Caco-2 (cell line): ENCODE measurements around the gene SIX3. TPM values are rescaled to one million over a fixed set of nuclear protein-coding genes. Genes with fewer than 3 reads are reported as not detected.

Experiments used
- BruUV-seq: library from RNA; stranded (reverse); fragments of 400-500 nt; replicated peaks from 2 replicates; lab custom pipeline; 2021; lab: Mats Ljungman, UMichigan
- CTCF ChIA-PET: fragments of 300-600 bp; sonication (Branson Sonifier 250); formaldehyde crosslinking; loops from one replicate; lab custom pipeline; 2022; ENCODE audit warnings: antibody characterized with exemption; lab: Charles Lee
- POLR2A ChIA-PET: fragments of 300-600 bp; sonication (Branson Sonifier 250); formaldehyde crosslinking; loops from one replicate; lab custom pipeline; 2022; ENCODE audit warnings: antibody characterized with exemption; lab: Charles Lee
- DNase-seq, 2 experiments: peaks; one replicate each; pipeline versions ENCODE4 v3.0.0 to v3.0.0-alpha.2; 2020 to 2022
- H3K27me3 ChIP-seq: replicated peaks from 2 replicates; pipeline ENCODE4 v1.6.0; 2011; ENCODE audit warnings: low read length; ENCODE audit not compliant: control insufficient read depth, insufficient read depth
- H3K36me3 ChIP-seq: 2 replicates; pipeline ENCODE4 v1.5.1; 2011; ENCODE audit warnings: low read length; ENCODE audit not compliant: control insufficient read depth, insufficient read depth
- H3K4me1 ChIP-seq: fragments of 250-450 bp; sonication (Bioruptor Pico); 2 replicates; pipeline ENCODE4 v1.5.1; 2020; ENCODE audit warnings: mild to moderate bottlenecking
- H3K4me3 ChIP-seq: 2 replicates; pipeline ENCODE4 v1.5.1; 2011; ENCODE audit warnings: low read depth, mild to moderate bottlenecking, control low read depth, low read length
- H3K9me3 ChIP-seq: fragments of 250-450 bp; sonication (Bioruptor Pico); 2 replicates; pipeline ENCODE4 v1.5.1; 2020; ENCODE audit warnings: mild to moderate bottlenecking, moderate library complexity
- H3K27ac Mint-ChIP-seq: one replicate; pipeline ENCODE4 v1.8.0; 2022; ENCODE audit warnings: mixed read lengths; ENCODE audit not compliant: unreplicated experiment
- H3K27me3 Mint-ChIP-seq: one replicate; pipeline ENCODE4 v1.8.0; 2022; ENCODE audit warnings: mixed read lengths; ENCODE audit not compliant: insufficient read depth, unreplicated experiment
- H3K36me3 Mint-ChIP-seq: one replicate; pipeline ENCODE4 v1.8.0; 2022; ENCODE audit warnings: mild to moderate bottlenecking, mixed read lengths; ENCODE audit not compliant: insufficient read depth, unreplicated experiment
- H3K4me1 Mint-ChIP-seq: one replicate; pipeline ENCODE4 v1.8.0; 2022; ENCODE audit warnings: low read depth, mixed read lengths; ENCODE audit not compliant: unreplicated experiment
- H3K4me3 Mint-ChIP-seq: one replicate; pipeline ENCODE4 v1.8.0; 2022; ENCODE audit warnings: mild to moderate bottlenecking, moderate library complexity, mixed read lengths; ENCODE audit not compliant: unreplicated experiment
- H3K9me3 Mint-ChIP-seq: one replicate; pipeline ENCODE4 v1.8.0; 2022; ENCODE audit warnings: mixed read lengths; ENCODE audit not compliant: unreplicated experiment
- CTCF ChIP-seq, 2 experiments: fragments of 200-600 bp in 1 of 2; IDR thresholded peaks; 1 replicate in 1 of 2; 2 replicates in 1 of 2; pipeline versions ENCODE4 v1.5.1 to v1.8.0; 2011 to 2022; ENCODE audit warnings: antibody characterized with exemption in 1 of 2, control low read depth in 1 of 2, inconsistent platforms in 1 of 2, low read depth in 1 of 2, low read length in 1 of 2, mild to moderate bottlenecking in 1 of 2, moderate library complexity in 1 of 2; ENCODE audit not compliant: insufficient read depth in 1 of 2, severe bottlenecking in 1 of 2, unreplicated experiment in 1 of 2
- intact Hi-C: fragments of 100-400 bp; cut with micrococcal nuclease; formaldehyde crosslinking; loops from one replicate; pipeline ENCODE4 v1.10.0; 2022; ENCODE audit not compliant: unreplicated experiment
- total RNA-seq: library from RNA; stranded (reverse); gene quantifications from 2 replicates; pipeline ENCODE4 v1.2.3, GENCODE V29; 2022

SIX3 gene
- total RNA-seq, 1 experiment from 2014 or later: not detected

- Mint-ChIP-seq H3K27me3 (peaks cover 22% of the 10 kb centered on the region), H3K36me3 (no peaks in the 10 kb centered on the region), H3K27ac (no peak overlapping the region), H3K4me1 (peaks cover 11% of the 10 kb centered on the region), H3K9me3 (no peaks in the 10 kb centered on the region), H3K4me3 (peak overlapping the region; percentile 65)
- Histone ChIP-seq H3K36me3 (no peaks in the 10 kb centered on the region), H3K9me3 (no peaks in the 10 kb centered on the region), H3K4me3 (peak overlapping the region; percentile 52), H3K27me3 (peaks cover 1% of the 10 kb centered on the region), H3K4me1 (peaks cover 3% of the 10 kb centered on the region; the same call in 1 of the 2 replicates)
- intact Hi-C loops: no loop called here
- BruUV-seq: no TSS peak
- ChIA-PET CTCF (interaction anchor here (0.6 to 1.0 kb wide), 3 partner anchors 17 to 459 kb away, joined by 3 to 4 read pairs (median 3); no protein-coding TSS in a partner anchor), POLR2A (no interaction called here)
- peak in 1 of 2 experiments; percentile 44 for DNase-seq
- no peak for TF ChIP-seq CTCF (IDR thresholded peaks at IDR 0.05; ENCODE audit: insufficient read depth in 1 of 2, low read depth in 1 of 2, low read length in 1 of 2, severe bottlenecking in 1 of 2, unreplicated experiment in 1 of 2)
Observed at GRCh38 chr2:44938287-44939105, 3.0 kb upstream of the SIX3 start.

DNA sequence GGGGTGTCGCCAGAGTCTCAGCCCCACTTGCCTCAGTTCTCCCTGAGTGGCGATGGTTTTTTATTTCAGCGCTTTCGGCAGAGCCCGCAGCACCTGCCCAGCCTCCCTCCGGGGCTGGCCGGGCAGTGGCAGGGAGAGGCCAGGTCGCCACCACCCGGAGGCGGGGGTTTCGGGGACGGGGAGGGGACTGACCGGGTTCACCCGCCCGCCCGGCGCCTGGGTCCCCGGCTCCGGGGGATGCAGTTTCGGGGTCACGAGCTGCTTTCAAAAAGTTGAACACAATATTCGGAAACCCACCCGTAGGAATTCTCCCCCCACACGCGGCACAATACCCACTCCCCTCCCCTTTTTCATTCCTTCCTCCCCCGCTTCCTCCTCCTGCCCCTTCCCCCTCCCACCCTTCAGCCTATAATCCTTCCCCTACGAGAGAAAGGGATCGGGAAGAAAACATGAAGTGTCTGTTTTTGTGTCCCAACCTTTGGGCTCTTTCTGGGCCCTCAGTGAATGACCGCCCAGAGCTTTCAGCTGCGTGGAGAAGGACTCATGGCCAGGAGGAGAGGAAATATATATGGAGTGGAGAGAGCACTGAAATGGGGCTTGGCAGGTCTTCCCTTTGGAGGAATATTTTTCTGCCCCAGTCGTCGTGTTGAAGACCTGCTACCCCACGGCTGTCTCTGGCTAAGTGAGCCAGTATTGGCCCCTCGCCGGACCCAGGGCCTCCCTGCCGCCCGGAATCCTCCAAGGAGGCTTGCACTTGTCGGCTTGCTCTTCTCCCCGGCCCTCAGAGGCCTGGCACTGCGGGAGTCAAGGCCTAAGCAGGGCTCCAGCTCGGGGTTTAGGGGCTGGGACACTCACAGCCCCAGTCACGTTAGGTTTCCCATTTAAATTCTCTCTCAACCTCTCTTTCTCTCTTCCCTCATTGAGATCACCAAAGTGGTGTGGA is 2.1 kb upstream of the SIX3 start:
- no TSS peak for BruUV-seq
- H3K36me3 Mint-ChIP-seq: no peaks in the 10 kb centered on the region
- H3K4me1 Mint-ChIP-seq: peaks cover 11% of the 10 kb centered on the region
- no peaks in the 10 kb centered on the region for H3K9me3 ChIP-seq
- H3K9me3 Mint-ChIP-seq: no peaks in the 10 kb centered on the region
- no peak overlapping the region for H3K27ac Mint-ChIP-seq
- peaks cover 19% of the 10 kb centered on the region for H3K27me3 Mint-ChIP-seq
- intact Hi-C loops: no loop called here
- peak overlapping the region; percentile 52 for H3K4me3 ChIP-seq
- peaks cover 3% of the 10 kb centered on the region; the same call in 1 of the 2 replicates for H3K4me1 ChIP-seq
- TF ChIP-seq CTCF (IDR thresholded peaks at IDR 0.05; ENCODE audit: insufficient read depth in 1 of 2, low read depth in 1 of 2, low read length in 1 of 2, severe bottlenecking in 1 of 2, unreplicated experiment in 1 of 2): no peak
- ChIA-PET POLR2A (no interaction called here), CTCF (interaction anchor here (1.0 kb wide), 2 partner anchors 16 to 460 kb away, joined by 3 to 4 read pairs; no protein-coding TSS in a partner anchor)
- H3K36me3 ChIP-seq: no peaks in the 10 kb centered on the region
- H3K27me3 ChIP-seq: peaks cover 1% of the 10 kb centered on the region; the same call in 1 of the 2 replicates
- H3K4me3 Mint-ChIP-seq: peak overlapping the region; percentile 65
- DNase-seq: peak in 1 of 2 experiments; percentile 27

DNA sequence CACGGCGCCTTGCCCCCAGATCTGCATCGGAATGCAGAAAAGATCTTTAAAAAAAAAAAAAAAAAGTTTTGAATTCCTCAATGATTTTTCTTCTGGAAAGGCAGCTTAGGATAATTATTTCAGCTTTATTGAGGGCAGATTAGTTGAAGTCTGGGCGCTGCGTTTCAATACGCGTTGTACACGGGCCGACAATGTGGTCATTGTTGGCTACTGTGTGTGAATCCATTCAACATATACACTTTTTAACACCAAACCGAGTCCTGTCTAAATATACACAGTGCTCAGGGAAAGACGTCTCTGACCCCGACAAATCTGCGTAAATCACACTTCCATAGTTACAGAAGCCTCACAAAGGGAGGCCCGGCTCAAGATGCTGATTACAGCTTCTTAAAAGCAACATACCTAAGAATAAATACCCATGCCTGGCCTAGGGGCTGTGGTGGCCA is 1.4 kb upstream of the SIX3 start:
- no peak for DNase-seq
- H3K27me3 ChIP-seq: peaks cover 1% of the 10 kb centered on the region; the same call in 1 of the 2 replicates
- TF ChIP-seq CTCF (IDR thresholded peaks at IDR 0.05; ENCODE audit: insufficient read depth in 1 of 2, low read depth in 1 of 2, low read length in 1 of 2, severe bottlenecking in 1 of 2, unreplicated experiment in 1 of 2): no peak
- ChIA-PET POLR2A (no interaction called here), CTCF (interaction anchor here (0.6 kb wide), 1 partner anchor 187 kb away, joined by 3 read pairs; no protein-coding TSS in a partner anchor)
- no peak overlapping the region for H3K4me3 ChIP-seq
- no peaks in the 10 kb centered on the region for H3K9me3 ChIP-seq
- H3K9me3 Mint-ChIP-seq: no peaks in the 10 kb centered on the region
- no peaks in the 10 kb centered on the region for H3K36me3 Mint-ChIP-seq
- no TSS peak for BruUV-seq
- peaks cover 11% of the 10 kb centered on the region for H3K4me1 Mint-ChIP-seq
- intact Hi-C loops: no loop called here
- H3K4me1 ChIP-seq: no peaks in the 10 kb centered on the region; the same call in 1 of the 2 replicates
- peaks cover 19% of the 10 kb centered on the region for H3K27me3 Mint-ChIP-seq
- H3K4me3 Mint-ChIP-seq: peak overlapping the region; percentile 65
- no peaks in the 10 kb centered on the region for H3K36me3 ChIP-seq
- no peak overlapping the region for H3K27ac Mint-ChIP-seq
